PFSK-1 (cell line): Measurements from ENCODE around the gene PER1.

Experiments used
- FOXP2 ChIP-seq: optimal IDR thresholded peaks from 2 replicates; pipeline ENCODE3; 2011; ENCODE audit warnings: borderline replicate concordance, control low read depth, inconsistent platforms; ENCODE audit not compliant: insufficient read depth; ENCODE audit errors: extremely low read length, extremely low read depth
- POLR2AphosphoS5 ChIP-seq: IDR thresholded peaks from 2 replicates; pipeline ENCODE4 v1.6.1; 2012; ENCODE audit warnings: low read depth, mild to moderate bottlenecking, control low read depth, low read length, moderate library complexity
- REST ChIP-seq, 2 experiments: IDR thresholded peaks; 2 replicates each; pipeline versions ENCODE4 v1.6.1 to v1.8.0; 2011 to 2012; ENCODE audit warnings: low read depth in 2 of 2, low read length in 2 of 2, control low read depth in 1 of 2, inconsistent platforms in 1 of 2, mild to moderate bottlenecking in 1 of 2, moderate library complexity in 1 of 2; ENCODE audit not compliant: insufficient read depth in 1 of 2
- SIN3A ChIP-seq: IDR thresholded peaks from 2 replicates; pipeline ENCODE4 v1.6.1; 2012; ENCODE audit warnings: mild to moderate bottlenecking, low read length, moderate library complexity, borderline replicate concordance; ENCODE audit not compliant: insufficient read depth
- TAF1 ChIP-seq: IDR thresholded peaks from 2 replicates; pipeline ENCODE4 v1.6.1; 2012; ENCODE audit warnings: low read length, control low read depth, borderline replicate concordance; ENCODE audit not compliant: insufficient read depth

PER1 gene

GRCh38 chr17:8117980-8118768 is 34.0 kb downstream of the PER1 start, which contains the start of gene ALOXE3:
Gene ALOXE3 (minus strand): TSS chr17:8118514. CDS start chr17:8117990, 524 bp downstream.
- no peak for TF ChIP-seq SIN3A
- no peak for TF ChIP-seq TAF1
- no peak for TF ChIP-seq FOXP2
- TF ChIP-seq REST (IDR thresholded peaks at IDR 0.05; ENCODE audit: insufficient read depth in 1 of 2, low read depth in 2 of 2, low read length in 2 of 2) = no peak
- no peak for TF ChIP-seq POLR2AphosphoS5

- TF ChIP-seq FOXP2 = no peak
- no peak for TF ChIP-seq SIN3A
Measured at GRCh38 chr17:8117367-8117979, 34.7 kb downstream of the PER1 start.

- TF ChIP-seq POLR2AphosphoS5 (no peak), TAF1 (no peak), FOXP2 (no peak), SIN3A (no peak), REST (IDR thresholded peaks at IDR 0.05; ENCODE audit: insufficient read depth in 1 of 2, low read depth in 2 of 2, low read length in 2 of 2) (no peak)
Measured at GRCh38 chr17:8116776-8117175, 35.4 kb downstream of the PER1 start.

- TF ChIP-seq SIN3A (no peak), REST (IDR thresholded peaks at IDR 0.05; ENCODE audit: insufficient read depth in 1 of 2, low read depth in 2 of 2, low read length in 2 of 2) (no peak), FOXP2 (no peak), POLR2AphosphoS5 (no peak), TAF1 (no peak)
Measured at GRCh38 chr17:8110907-8111306, 41.3 kb downstream of the PER1 start.

GRCh38 chr17:8110456-8110804 is 41.8 kb downstream of the PER1 start:
- TF ChIP-seq POLR2AphosphoS5 (no peak), FOXP2 (no peak), SIN3A (no peak), REST (IDR thresholded peaks at IDR 0.05; ENCODE audit: insufficient read depth in 1 of 2, low read depth in 2 of 2, low read length in 2 of 2) (no peak), TAF1 (no peak)
